ENCODE data around the gene MCM10. TPM values are rescaled to one million over a fixed set of nuclear protein-coding genes. Genes with fewer than 3 reads are reported as not detected.

The MCM10 gene
- total and polyA plus RNA-seq, 2 donors from 2014 or later: 0.50 TPM; not detected in 1

GRCh38 chr10:13182424-13182823 is 21.1 kb downstream of the MCM10 start:
- no peak for TF ChIP-seq CTCF (IDR thresholded peaks at IDR 0.05; ENCODE audit: borderline replicate concordance, extremely low read depth, insufficient read depth)
- Histone ChIP-seq H3K27me3 (ENCODE audit: control insufficient read depth, insufficient read depth, low read length) (no peaks in the 10 kb centered on the region), H3K27ac (ENCODE audit: low read depth in 2 of 2, low read length in 2 of 2) (no peak overlapping the region), H3K4me3 (ENCODE audit: low read length in 3 of 3) (no peak overlapping the region), H3K4me1 (ENCODE audit: control insufficient read depth in 2 of 3, insufficient read depth in 2 of 3, low read depth in 1 of 3, low read length in 3 of 3) (no peaks in the 10 kb centered on the region), H3K36me3 (ENCODE audit: control insufficient read depth in 2 of 3, insufficient read depth in 3 of 3, low read length in 3 of 3) (no peaks in the 10 kb centered on the region), H3K9me3 (ENCODE audit: control insufficient read depth in 2 of 3, insufficient read depth in 1 of 3, low read length in 3 of 3) (peaks cover 0 to 2% (median 0%) of the 10 kb centered on the region in 3 donors), H3K9ac (ENCODE audit: low read length in 3 of 3) (no peak overlapping the region)
- intact Hi-C loops (cut with DNase I): no loop called here
- FAIRE-seq (no peak), DNase-seq (no peak)

- Histone ChIP-seq H3K27me3 (ENCODE audit: control insufficient read depth, insufficient read depth, low read length) (no peaks in the 10 kb centered on the region), H3K36me3 (ENCODE audit: control insufficient read depth in 2 of 3, insufficient read depth in 3 of 3, low read length in 3 of 3) (no peaks in the 10 kb centered on the region), H3K9ac (ENCODE audit: low read length in 3 of 3) (no peak overlapping the region), H3K27ac (ENCODE audit: low read depth in 2 of 2, low read length in 2 of 2) (no peak overlapping the region), H3K9me3 (ENCODE audit: control insufficient read depth in 2 of 3, insufficient read depth in 1 of 3, low read length in 3 of 3) (peaks cover 0 to 3% (median 0%) of the 10 kb centered on the region in 3 donors), H3K4me3 (ENCODE audit: low read length in 3 of 3) (no peak overlapping the region), H3K4me1 (ENCODE audit: control insufficient read depth in 2 of 3, insufficient read depth in 2 of 3, low read depth in 1 of 3, low read length in 3 of 3) (no peaks in the 10 kb centered on the region)
- DNase-seq: no peak
- no peak for FAIRE-seq
- intact Hi-C loops (cut with DNase I): no loop called here
- TF ChIP-seq CTCF (IDR thresholded peaks at IDR 0.05; ENCODE audit: borderline replicate concordance, extremely low read depth, insufficient read depth): no peak
Measured at GRCh38 chr10:13183625-13184024, 22.3 kb downstream of the MCM10 start.

- Histone ChIP-seq H3K36me3 (ENCODE audit: control insufficient read depth in 2 of 3, insufficient read depth in 3 of 3, low read length in 3 of 3) (no peaks in the 10 kb centered on the region), H3K27ac (ENCODE audit: low read depth in 2 of 2, low read length in 2 of 2) (no peak overlapping the region), H3K9me3 (ENCODE audit: control insufficient read depth in 2 of 3, insufficient read depth in 1 of 3, low read length in 3 of 3) (peaks cover 0 to 3% (median 0%) of the 10 kb centered on the region in 3 donors), H3K4me1 (ENCODE audit: control insufficient read depth in 2 of 3, insufficient read depth in 2 of 3, low read depth in 1 of 3, low read length in 3 of 3) (no peaks in the 10 kb centered on the region), H3K9ac (ENCODE audit: low read length in 3 of 3) (no peak overlapping the region), H3K4me3 (ENCODE audit: low read length in 3 of 3) (no peak overlapping the region), H3K27me3 (ENCODE audit: control insufficient read depth, insufficient read depth, low read length) (no peaks in the 10 kb centered on the region)
- DNase-seq: no peak
- intact Hi-C loops (cut with DNase I): no loop called here
- FAIRE-seq: no peak
- no peak for TF ChIP-seq CTCF (IDR thresholded peaks at IDR 0.05; ENCODE audit: borderline replicate concordance, extremely low read depth, insufficient read depth)
Measured at GRCh38 chr10:13184276-13184675, 22.9 kb downstream of the MCM10 start.
